IMR-90 (cell line): Measurements from ENCODE around the gene OR10J1. TPM values are rescaled to one million over a fixed set of nuclear protein-coding genes. Genes with fewer than 3 reads are reported as not detected.

Source experiments
- ATAC-seq: fragments of 200-7000 bp; cut with Tn5 transposase; 2 replicates; pipeline ENCODE4 v1.9.1; 2020; ENCODE audit warnings: low read depth, mild to moderate bottlenecking, moderate library complexity
- BruUV-seq: library from RNA; stranded (reverse); fragments of 400-500 nt; replicated peaks from 2 replicates; lab custom pipeline; 2021; lab: Mats Ljungman, UMichigan
- CTCF ChIA-PET: fragments of 300-600 bp; formaldehyde crosslinking; extraction: SDS; loops from one replicate; lab custom pipeline; 2021; ENCODE audit warnings: antibody characterized with exemption; lab: Yijun Ruan, JAX
- POLR2A ChIA-PET: fragments of 300-600 bp; sonication (Branson Sonifier 250); formaldehyde crosslinking; loops from one replicate; lab custom pipeline; 2022; ENCODE audit warnings: antibody characterized with exemption; ENCODE audit not compliant: unreplicated experiment; lab: Charles Lee
- DNase-seq: peaks from one replicate; pipeline ENCODE4 v3.0.0; 2013
- H2AFZ ChIP-seq: replicated peaks from 2 replicates; pipeline ENCODE3; 2013; ENCODE audit warnings: low read length, mild to moderate bottlenecking; ENCODE audit not compliant: poor library complexity
- H2AK5ac ChIP-seq: 2 replicates; pipeline ENCODE4 v1.6.1; 2013; ENCODE audit warnings: low read depth, low read length, inconsistent platforms
- H2AK9ac ChIP-seq: replicated peaks from 2 replicates; pipeline ENCODE3; 2013; ENCODE audit warnings: mild to moderate bottlenecking, low read depth, low read length, moderate library complexity; ENCODE audit not compliant: poor library complexity
- H2BK120ac ChIP-seq: 2 replicates; pipeline ENCODE4 v1.6.1; 2013; ENCODE audit warnings: low read depth, low read length, inconsistent platforms
- H2BK15ac ChIP-seq: 3 replicates; pipeline ENCODE4 v1.6.1; 2013; ENCODE audit warnings: low read depth, low read length, inconsistent platforms
- H2BK20ac ChIP-seq: 2 replicates; pipeline ENCODE4 v1.6.1; 2013; ENCODE audit warnings: low read depth, mild to moderate bottlenecking, inconsistent platforms, low read length, moderate library complexity
- H2BK5ac ChIP-seq: 2 replicates; pipeline ENCODE4 v1.6.1; 2013; ENCODE audit warnings: mild to moderate bottlenecking, low read depth, low read length, inconsistent platforms; ENCODE audit not compliant: poor library complexity, severe bottlenecking
- H3K14ac ChIP-seq: replicated peaks from 2 replicates; pipeline ENCODE4 v1.6.1; 2013; ENCODE audit warnings: low read depth, low read length, inconsistent platforms
- H3K18ac ChIP-seq: 2 replicates; pipeline ENCODE4 v1.6.1; 2013; ENCODE audit warnings: low read depth, low read length, control low read depth
- H3K23ac ChIP-seq: 2 replicates; pipeline ENCODE4 v1.6.1; 2013; ENCODE audit warnings: low read depth, low read length, inconsistent platforms
- H3K27ac ChIP-seq: 2 replicates; pipeline ENCODE4 v1.5.1; 2013; ENCODE audit warnings: mild to moderate bottlenecking, control low read depth, low read length; ENCODE audit not compliant: insufficient read depth
- H3K27me3 ChIP-seq: 2 replicates; pipeline ENCODE4 v1.6.1; 2013; ENCODE audit warnings: low read length; ENCODE audit not compliant: control insufficient read depth, insufficient read depth
- H3K36me3 ChIP-seq: 2 replicates; pipeline ENCODE4 v1.6.1; 2013; ENCODE audit warnings: low read length, mixed read lengths; ENCODE audit not compliant: control insufficient read depth, insufficient read depth
- H3K4ac ChIP-seq: 2 replicates; pipeline ENCODE4 v1.6.1; 2013; ENCODE audit warnings: low read depth, low read length, inconsistent platforms
- H3K4me1 ChIP-seq: 2 replicates; pipeline ENCODE4 v1.6.1; 2013; ENCODE audit warnings: low read length, mixed read lengths; ENCODE audit not compliant: control insufficient read depth, insufficient read depth
- H3K4me2 ChIP-seq: 2 replicates; pipeline ENCODE4 v1.6.1; 2013; ENCODE audit warnings: low read depth, mild to moderate bottlenecking, control low read depth, low read length, moderate library complexity
- H3K4me3 ChIP-seq: 2 replicates; pipeline ENCODE4 v1.5.1; 2013; ENCODE audit warnings: low read depth, mild to moderate bottlenecking, control low read depth, low read length, moderate library complexity; ENCODE audit not compliant: insufficient read depth
- H3K56ac ChIP-seq: 2 replicates; pipeline ENCODE4 v1.6.1; 2013; ENCODE audit warnings: low read length, inconsistent platforms; ENCODE audit not compliant: insufficient read depth; ENCODE audit errors: extremely low read depth
- H3K79me1 ChIP-seq, 2 experiments: 2 replicates each; pipeline ENCODE4 v1.6.1; 2013; ENCODE audit warnings: low read length in 2 of 2, inconsistent platforms in 1 of 2, low read depth in 1 of 2
- H3K9ac ChIP-seq: 2 replicates; pipeline ENCODE4 v1.6.1; 2013; ENCODE audit warnings: low read depth, low read length, control low read depth
- H3K9me1 ChIP-seq: 2 replicates; pipeline ENCODE4 v1.6.1; 2013; ENCODE audit warnings: low read length, inconsistent platforms; ENCODE audit not compliant: insufficient read depth
- H3K9me3 ChIP-seq: 2 replicates; pipeline ENCODE4 v1.6.1; 2013; ENCODE audit warnings: low read length; ENCODE audit not compliant: control insufficient read depth, insufficient read depth
- H4K20me1 ChIP-seq: 2 replicates; pipeline ENCODE4 v1.6.1; 2013; ENCODE audit warnings: low read length, inconsistent platforms; ENCODE audit not compliant: insufficient read depth
- H4K5ac ChIP-seq: 2 replicates; pipeline ENCODE4 v1.6.1; 2013; ENCODE audit warnings: mild to moderate bottlenecking, low read depth, low read length, control low read depth
- H4K8ac ChIP-seq, 2 experiments: 2 replicates each; pipeline ENCODE4 v1.6.1; 2013; ENCODE audit warnings: low read depth in 2 of 2, low read length in 2 of 2, control low read depth in 1 of 2, inconsistent platforms in 1 of 2
- H4K91ac ChIP-seq: 2 replicates; pipeline ENCODE4 v1.6.1; 2013; ENCODE audit warnings: low read depth, low read length, inconsistent platforms; ENCODE audit not compliant: insufficient read depth
- BHLHE40 ChIP-seq: fragments of 150-350 bp; IDR thresholded peaks from 2 replicates; pipeline ENCODE4 v1.6.1; 2016; ENCODE audit warnings: mild to moderate bottlenecking, low read depth, low read length
- CEBPB ChIP-seq: IDR thresholded peaks from 2 replicates; pipeline ENCODE4 v1.6.1; 2012; ENCODE audit warnings: low read depth, low read length, improper control_type of control experiment
- FOS ChIP-seq: fragments of 150-350 bp; IDR thresholded peaks from 2 replicates; pipeline ENCODE4 v1.6.1; 2016; ENCODE audit warnings: low read depth, low read length
- MAFK ChIP-seq: IDR thresholded peaks from 2 replicates; pipeline ENCODE4 v1.6.1; 2012; ENCODE audit warnings: low read depth, low read length, improper control_type of control experiment
- POLR2A ChIP-seq: IDR thresholded peaks from 2 replicates; pipeline ENCODE4 v1.6.1; 2012; ENCODE audit warnings: mild to moderate bottlenecking, low read depth, low read length
- RAD21 ChIP-seq: IDR thresholded peaks from 2 replicates; pipeline ENCODE4 v1.6.1; 2012; ENCODE audit warnings: low read length, improper control_type of control experiment
- RCOR1 ChIP-seq: IDR thresholded peaks from 2 replicates; pipeline ENCODE4 v1.6.1; 2012; ENCODE audit warnings: mild to moderate bottlenecking, low read length, improper control_type of control experiment; ENCODE audit not compliant: insufficient replicate concordance
- RFX5 ChIP-seq: IDR thresholded peaks from 2 replicates; pipeline ENCODE4 v1.8.0; 2012; ENCODE audit warnings: low read depth, mild to moderate bottlenecking, low read length, moderate library complexity
- SMC3 ChIP-seq: fragments of 150-350 bp; IDR thresholded peaks from 2 replicates; pipeline ENCODE4 v1.6.1; 2016; ENCODE audit warnings: low read depth, mild to moderate bottlenecking, antibody characterized with exemption, low read length, moderate library complexity
- WGBS, 2 experiments: methylation state at CpG; one replicate each; pipeline versions ENCODE4 v1.1.5 to v1.1.7; 2013; ENCODE audit warnings: missing lambda C conversion rate in 2 of 2; ENCODE audit not compliant: insufficient read length in 1 of 2; ENCODE audit errors: extremely low coverage in 2 of 2; 5-methylcytosine and 5-hydroxymethylcytosine counted together
- dilution Hi-C: fragments of 300-500 bp; cut with HindIII; formaldehyde crosslinking; loops from one replicate; pipeline ENCODE4 v1.14.3; 2018; ENCODE audit warnings: low sequenced_read_pairs; ENCODE audit not compliant: unreplicated experiment
- in situ Hi-C: fragments of 300-500 bp; cut with MboI; formaldehyde crosslinking; loops from 3 replicates; pipeline ENCODE4 v1.14.3; 2019; ENCODE audit warnings: low sequenced_read_pairs, inconsistent platforms, mixed read lengths
- intact Hi-C: fragments of 100-400 bp; cut with micrococcal nuclease; formaldehyde crosslinking; loops from 2 replicates; pipeline ENCODE4 v1.10.0; 2022
- polyA plus RNA-seq, 3 experiments: library from polyadenylated mRNA; depleted of rRNA; stranded (reverse); fragments of >200 nt; gene quantifications; 2 replicates each; pipeline ENCODE4 v1.2.3, GENCODE V29; 2012; ENCODE audit warnings: low replicate concordance in 1 of 3
- total RNA-seq: library from RNA; depleted of rRNA; stranded (reverse); fragments of >200 nt; gene quantifications from 2 replicates; pipeline ENCODE4 v1.2.3, GENCODE V29; 2012
- TF ChIP-seq, protein P1 (sequence below): fragments of 150-350 bp; IDR thresholded peaks from 2 replicates; pipeline ENCODE4 v1.6.1; 2017; ENCODE audit warnings: mild to moderate bottlenecking, antibody characterized with exemption, low read length, low read depth
- TF ChIP-seq, protein P2 (sequence below): fragments of 150-350 bp; IDR thresholded peaks from 2 replicates; pipeline ENCODE4 v1.6.1; 2016; ENCODE audit warnings: low read depth, mild to moderate bottlenecking, low read length, moderate library complexity, borderline replicate concordance

Gene OR10J1
- total and polyA plus RNA-seq, 2 of the 4 experiments (the other 2 are of a cell fraction), result not detected

DNA sequence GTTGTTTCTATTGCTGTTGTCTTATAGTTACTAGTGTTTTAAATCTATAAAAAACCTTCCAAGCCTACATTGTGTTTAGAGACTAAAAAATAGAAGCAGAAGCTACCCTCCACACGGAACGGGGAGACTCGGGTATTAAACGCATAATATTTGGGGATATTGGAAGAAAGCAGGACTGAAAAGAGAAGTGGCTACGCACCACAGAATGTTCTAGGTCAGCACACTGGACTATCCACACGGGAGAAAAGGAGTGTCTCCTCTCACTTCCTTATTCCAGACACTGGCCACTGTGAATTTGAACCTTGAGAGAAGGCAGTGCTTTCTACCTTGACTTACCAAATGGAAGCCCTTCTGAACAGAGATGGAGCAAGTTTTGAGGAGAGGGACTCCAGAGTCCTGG lies 8.5 kb upstream of the OR10J1 start (continued):
- no peak for TF ChIP-seq RFX5
- no peak for TF ChIP-seq SMC3
- no peak for TF ChIP-seq POLR2A

DNA sequence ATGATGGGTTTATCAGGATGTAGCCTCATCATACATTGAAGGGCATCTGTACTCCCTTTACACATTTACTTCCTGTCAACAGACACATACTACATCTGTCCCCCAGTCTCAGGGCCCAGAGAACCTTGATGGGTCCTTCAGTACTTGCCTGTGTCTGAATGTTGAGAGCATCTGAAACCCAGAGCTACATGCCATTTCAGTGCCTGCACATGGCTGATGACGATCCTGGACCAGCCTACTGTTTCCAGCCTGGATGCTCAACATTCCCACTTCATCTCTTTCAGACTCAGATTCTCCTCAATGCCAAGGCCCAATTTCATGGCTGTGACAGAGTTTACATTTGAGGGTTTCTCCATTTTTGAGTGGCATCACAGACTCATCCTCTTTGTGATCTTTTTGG lies 7.6 kb upstream of the OR10J1 start, which contains the start of gene OR10J4:
Gene OR10J4 (plus strand): TSS at position 301 of the 400 bp plus-strand sequence.
- no peak within 1 kb of the TSS for H3K18ac ChIP-seq
- no peak within 1 kb of the TSS for H3K27ac ChIP-seq
- no peak within 1 kb of the TSS for H3K56ac ChIP-seq
- peaks cover 12% of the 10 kb centered on the region for H3K9me3 ChIP-seq
- no peak within 1 kb of the TSS for H4K91ac ChIP-seq
- no peak within 1 kb of the TSS for H3K14ac ChIP-seq
- no peak within 1 kb of the TSS for H3K4me2 ChIP-seq
- no peak within 1 kb of the TSS for H2BK20ac ChIP-seq
- no peak within 1 kb of the TSS for H2AK5ac ChIP-seq
- TF ChIP-seq, protein P1, sequence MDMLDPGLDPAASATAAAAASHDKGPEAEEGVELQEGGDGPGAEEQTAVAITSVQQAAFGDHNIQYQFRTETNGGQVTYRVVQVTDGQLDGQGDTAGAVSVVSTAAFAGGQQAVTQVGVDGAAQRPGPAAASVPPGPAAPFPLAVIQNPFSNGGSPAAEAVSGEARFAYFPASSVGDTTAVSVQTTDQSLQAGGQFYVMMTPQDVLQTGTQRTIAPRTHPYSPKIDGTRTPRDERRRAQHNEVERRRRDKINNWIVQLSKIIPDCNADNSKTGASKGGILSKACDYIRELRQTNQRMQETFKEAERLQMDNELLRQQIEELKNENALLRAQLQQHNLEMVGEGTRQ, result no peak
- no peak for TF ChIP-seq BHLHE40
- TF ChIP-seq RAD21, result no peak
- TF ChIP-seq RFX5, result no peak
- TF ChIP-seq CEBPB, result no peak
- no peak for TF ChIP-seq MAFK
- TF ChIP-seq, protein P2, sequence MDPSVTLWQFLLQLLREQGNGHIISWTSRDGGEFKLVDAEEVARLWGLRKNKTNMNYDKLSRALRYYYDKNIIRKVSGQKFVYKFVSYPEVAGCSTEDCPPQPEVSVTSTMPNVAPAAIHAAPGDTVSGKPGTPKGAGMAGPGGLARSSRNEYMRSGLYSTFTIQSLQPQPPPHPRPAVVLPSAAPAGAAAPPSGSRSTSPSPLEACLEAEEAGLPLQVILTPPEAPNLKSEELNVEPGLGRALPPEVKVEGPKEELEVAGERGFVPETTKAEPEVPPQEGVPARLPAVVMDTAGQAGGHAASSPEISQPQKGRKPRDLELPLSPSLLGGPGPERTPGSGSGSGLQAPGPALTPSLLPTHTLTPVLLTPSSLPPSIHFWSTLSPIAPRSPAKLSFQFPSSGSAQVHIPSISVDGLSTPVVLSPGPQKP, result no peak
- TF ChIP-seq RCOR1, result no peak
- no peak for TF ChIP-seq FOS
- no peaks in the 10 kb centered on the region for H3K27me3 ChIP-seq
- BruUV-seq, result no TSS peak
- H2BK120ac ChIP-seq, result no peak within 1 kb of the TSS
- no peak within 1 kb of the TSS for H2AK9ac ChIP-seq
- no peak for ATAC-seq
- no peak within 1 kb of the TSS for H3K9ac ChIP-seq
- no peak within 1 kb of the TSS for H2BK5ac ChIP-seq
- in situ Hi-C loops, result no loop called here
- H3K4me1 ChIP-seq, result no peaks in the 10 kb centered on the region
- ChIA-PET CTCF (no interaction called here), POLR2A (no interaction called here)
- no peak for DNase-seq
- no peak within 1 kb of the TSS for H3K23ac ChIP-seq
- intact Hi-C loops, result no loop called here
- no peaks in the 10 kb centered on the region for H3K9me1 ChIP-seq
- H4K8ac ChIP-seq, result no peak within 1 kb of the TSS
- WGBS, 2 experiments, result no CpG with 5 or more reads among the region's 1 CpG
- H3K36me3 ChIP-seq, result no peaks in the 10 kb centered on the region
- H4K20me1 ChIP-seq, result no peaks in the 10 kb centered on the region
- no peak within 1 kb of the TSS for H3K4me3 ChIP-seq
- H2BK15ac ChIP-seq, result no peak within 1 kb of the TSS
- H2AFZ ChIP-seq, result no peak within 1 kb of the TSS
- H4K5ac ChIP-seq, result no peak within 1 kb of the TSS
- H3K79me1 ChIP-seq, result no peaks in the 10 kb centered on the region
- dilution Hi-C loops, result no loop called here
- H3K4ac ChIP-seq, result no peak within 1 kb of the TSS
